HEK293T (cell line): ENCODE results near the gene EXOC4.

Experiments
- CTCF ChIA-PET: fragments of 350-600 bp; formaldehyde crosslinking; extraction: SDS; loops from one replicate; lab custom pipeline; 2021; ENCODE audit warnings: antibody characterized with exemption, inconsistent platforms; lab: Yijun Ruan, JAX
- POLR2A ChIA-PET: fragments of 350-600 bp; formaldehyde crosslinking; extraction: SDS; loops from one replicate; lab custom pipeline; 2020; ENCODE audit warnings: antibody characterized with exemption, inconsistent platforms; lab: Yijun Ruan, JAX
- DNase-seq: peaks from one replicate; pipeline ENCODE4 v3.0.0; 2012; ENCODE audit warnings: mixed read lengths; ENCODE audit errors: extremely low spot score
- ARNT ChIP-seq: fragments of 450-650 bp; IDR thresholded peaks from 2 replicates; pipeline ENCODE4 v1.6.1; 2017; ENCODE audit warnings: mild to moderate bottlenecking
- BHLHE40 ChIP-seq: fragments of 450-650 bp; IDR thresholded peaks from 2 replicates; pipeline ENCODE4 v1.6.1; 2016; ENCODE audit warnings: mild to moderate bottlenecking, moderate library complexity, borderline replicate concordance
- CTBP1 ChIP-seq: fragments of 450-650 bp; IDR thresholded peaks from 2 replicates; pipeline ENCODE4 v1.6.1; 2016; ENCODE audit warnings: borderline replicate concordance
- ELF4 ChIP-seq: fragments of 450-650 bp; IDR thresholded peaks from 2 replicates; pipeline ENCODE4 v1.6.1; 2017; ENCODE audit warnings: antibody characterized with exemption
- FOXA1 ChIP-seq: fragments of 450-650 bp; IDR thresholded peaks from 2 replicates; pipeline ENCODE4 v1.6.1; 2016; ENCODE audit warnings: mild to moderate bottlenecking
- FOXK2 ChIP-seq: fragments of 450-650 bp; IDR thresholded peaks from 2 replicates; pipeline ENCODE4 v1.6.1; 2016; ENCODE audit warnings: mild to moderate bottlenecking
- FOXM1 ChIP-seq: fragments of 450-650 bp; IDR thresholded peaks from 2 replicates; pipeline ENCODE4 v1.6.1; 2017; ENCODE audit warnings: mild to moderate bottlenecking, borderline replicate concordance
- HDGF ChIP-seq: fragments of 450-650 bp; IDR thresholded peaks from 2 replicates; pipeline ENCODE4 v1.6.1; 2017; ENCODE audit warnings: antibody characterized with exemption, borderline replicate concordance
- L3MBTL2 ChIP-seq: fragments of 450-650 bp; conservative IDR thresholded peaks from 2 replicates; pipeline ENCODE4 v1.6.1; 2016; ENCODE audit warnings: mild to moderate bottlenecking
- LEF1 ChIP-seq: fragments of 450-650 bp; IDR thresholded peaks from 2 replicates; pipeline ENCODE4 v1.6.1; 2017; ENCODE audit warnings: mild to moderate bottlenecking, borderline replicate concordance
- NFRKB ChIP-seq: fragments of 450-650 bp; IDR thresholded peaks from 2 replicates; pipeline ENCODE4 v1.6.1; 2016; ENCODE audit warnings: mild to moderate bottlenecking, moderate library complexity
- PKNOX1 ChIP-seq: fragments of 450-650 bp; IDR thresholded peaks from 2 replicates; pipeline ENCODE4 v1.6.1; 2016
- SP1 ChIP-seq: fragments of 450-650 bp; IDR thresholded peaks from 2 replicates; pipeline ENCODE4 v1.6.1; 2017
- SUZ12 ChIP-seq: fragments of 450-650 bp; IDR thresholded peaks from 2 replicates; pipeline ENCODE4 v1.6.1; 2016; ENCODE audit warnings: mild to moderate bottlenecking
- TARDBP ChIP-seq: fragments of 450-650 bp; IDR thresholded peaks from 2 replicates; pipeline ENCODE4 v1.6.1; 2016
- ZNF384 ChIP-seq: fragments of 450-650 bp; IDR thresholded peaks from 2 replicates; pipeline ENCODE4 v1.6.1; 2016

EXOC4 gene

GRCh38 chr7:133391206-133391605 is 138.3 kb downstream of the EXOC4 start:
- no peak for DNase-seq
- POLR2A ChIA-PET: no interaction called here
- TF ChIP-seq L3MBTL2: no peak
- TF ChIP-seq HDGF: no peak
- no peak for TF ChIP-seq BHLHE40
- CTCF ChIA-PET: no interaction called here

GRCh38 chr7:133394369-133394768 is 141.5 kb downstream of the EXOC4 start:
- POLR2A ChIA-PET: no interaction called here
- CTCF ChIA-PET: no interaction called here
- DNase-seq: no peak
- TF ChIP-seq ZNF384 (no peak), TARDBP (no peak), L3MBTL2 (no peak), LEF1 (no peak), FOXA1 (no peak), FOXM1 (no peak), PKNOX1 (no peak), ELF4 (no peak), HDGF (no peak), CTBP1 (no peak), FOXK2 (no peak), BHLHE40 (no peak), SUZ12 (no peak), ARNT (no peak), SP1 (no peak), NFRKB (no peak)

- CTCF ChIA-PET: no interaction called here
- no peak for TF ChIP-seq ARNT
- no peak for TF ChIP-seq ELF4
- TF ChIP-seq L3MBTL2: no peak
- TF ChIP-seq ZNF384: no peak
- DNase-seq: no peak
- POLR2A ChIA-PET: no interaction called here
Measured at GRCh38 chr7:133395551-133395950, 142.7 kb downstream of the EXOC4 start.

GRCh38 chr7:133398506-133398905 is 145.6 kb downstream of the EXOC4 start:
- no peak for DNase-seq
- POLR2A ChIA-PET: no interaction called here
- CTCF ChIA-PET: no interaction called here
- TF ChIP-seq SUZ12 (no peak), L3MBTL2 (no peak), PKNOX1 (no peak), CTBP1 (no peak), ELF4 (no peak), SP1 (no peak), ZNF384 (no peak), FOXA1 (no peak), BHLHE40 (no peak), HDGF (no peak), FOXK2 (no peak), NFRKB (no peak), FOXM1 (no peak), ARNT (no peak), LEF1 (no peak), TARDBP (no peak)

GRCh38 chr7:133401225-133401624 is 148.3 kb downstream of the EXOC4 start:
- DNase-seq: no peak
- CTCF ChIA-PET: no interaction called here
- POLR2A ChIA-PET: no interaction called here
- TF ChIP-seq LEF1 (no peak), SUZ12 (no peak), ZNF384 (no peak), BHLHE40 (no peak), L3MBTL2 (no peak), SP1 (no peak), ARNT (no peak), ELF4 (no peak), FOXM1 (no peak), NFRKB (no peak), CTBP1 (no peak), FOXA1 (no peak), HDGF (no peak), PKNOX1 (no peak), FOXK2 (no peak), TARDBP (no peak)

GRCh38 chr7:133408212-133408611 is 155.3 kb downstream of the EXOC4 start:
- POLR2A ChIA-PET: no interaction called here
- DNase-seq: no peak
- CTCF ChIA-PET: no interaction called here
- TF ChIP-seq SUZ12 (no peak), BHLHE40 (no peak), PKNOX1 (no peak), ZNF384 (no peak), CTBP1 (no peak), SP1 (no peak), L3MBTL2 (no peak)
